K562 (cell line): ENCODE data around the gene CDC5L. TPM values are rescaled to one million over a fixed set of nuclear protein-coding genes. Genes with fewer than 3 reads are reported as not detected.
A peak's percentile ranks its signal among the peaks of the same experiment; 100 is the strongest.

ENCODE experiments used
- ATF6 ChIP-seq: sonication (generic); formaldehyde crosslinking; IDR thresholded peaks from 2 replicates; pipeline ENCODE4 v1.4.0; 2020; ENCODE audit warnings: mild to moderate bottlenecking, missing genetic modification reagents
- CHD2 ChIP-seq: IDR thresholded peaks from 2 replicates; pipeline ENCODE4 v1.6.1; 2011; ENCODE audit warnings: low read depth, low read length
- CREB3L1 ChIP-seq: fragments of 450-650 bp; IDR thresholded peaks from 2 replicates; pipeline ENCODE4 v1.6.1; 2014; ENCODE audit warnings: low read depth, mild to moderate bottlenecking, moderate library complexity, borderline replicate concordance
- CREM ChIP-seq: IDR thresholded peaks from 2 replicates; pipeline ENCODE4 v1.6.1; 2014; ENCODE audit warnings: antibody characterized with exemption, low read depth
- DIDO1 ChIP-seq: fragments of 450-650 bp; IDR thresholded peaks from 2 replicates; pipeline ENCODE4 v1.6.1; 2016; ENCODE audit warnings: low read depth, missing biosample characterization, missing genetic modification characterization
- ELF1 ChIP-seq: fragments of 200-800 bp; sonication (Bioruptor generic); IDR thresholded peaks from 2 replicates; pipeline ENCODE4 v1.6.1; 2016; ENCODE audit warnings: missing genetic modification characterization, missing compliant biosample characterization
- ESRRA ChIP-seq: fragments of 450-650 bp; IDR thresholded peaks from 2 replicates; pipeline ENCODE4 v1.6.1; 2014; ENCODE audit warnings: low read depth, mild to moderate bottlenecking, moderate library complexity, borderline replicate concordance
- FOXJ3 ChIP-seq: sonication (generic); formaldehyde crosslinking; IDR thresholded peaks from 2 replicates; pipeline ENCODE4 v1.4.0; 2020; ENCODE audit warnings: mild to moderate bottlenecking, missing genetic modification reagents
- HDAC8 ChIP-seq: fragments of 450-650 bp; IDR thresholded peaks from 2 replicates; pipeline ENCODE4 v1.6.1; 2016; ENCODE audit warnings: mild to moderate bottlenecking, missing genetic modification characterization, moderate library complexity, missing compliant biosample characterization
- MECOM ChIP-seq: fragments of 250-450 bp; sonication (Bioruptor Pico); IDR thresholded peaks from 2 replicates; pipeline ENCODE4 v1.8.0; 2022; ENCODE audit warnings: inconsistent platforms
- NR3C1 ChIP-seq: sonication (generic); formaldehyde crosslinking; IDR thresholded peaks from 2 replicates; pipeline ENCODE4 v1.8.1; 2022; ENCODE audit warnings: missing genetic modification reagents
- PML ChIP-seq: IDR thresholded peaks from 2 replicates; pipeline ENCODE4 v1.6.1; 2012; ENCODE audit warnings: low read length, inconsistent platforms
- POLR2B ChIP-seq: fragments of 450-650 bp; IDR thresholded peaks from 2 replicates; pipeline ENCODE4 v1.6.1; 2018; ENCODE audit warnings: low read depth; ENCODE audit not compliant: partially characterized antibody
- TAF15 ChIP-seq: fragments of 200-400 bp; formaldehyde crosslinking; IDR thresholded peaks from 2 replicates; pipeline ENCODE4 v1.6.1; 2017; ENCODE audit warnings: mild to moderate bottlenecking, low read depth, low read length, moderate library complexity
- YBX1 ChIP-seq: fragments of 450-650 bp; IDR thresholded peaks from 2 replicates; pipeline ENCODE4 v1.7.1; 2016; ENCODE audit warnings: mild to moderate bottlenecking
- ZBED1 ChIP-seq: IDR thresholded peaks from 2 replicates; pipeline ENCODE4 v1.6.1; 2014
- ZNF174 ChIP-seq: fragments of 250-450 bp; sonication (Bioruptor Pico); IDR thresholded peaks from 2 replicates; pipeline ENCODE4 v1.4.0; 2020; ENCODE audit warnings: mild to moderate bottlenecking
- ZNF431 ChIP-seq: sonication (generic); formaldehyde crosslinking; IDR thresholded peaks from 2 replicates; pipeline ENCODE4 v1.8.0; 2022; ENCODE audit warnings: mild to moderate bottlenecking, missing genetic modification reagents
- ZNF707 ChIP-seq: fragments of 250-450 bp; sonication (Bioruptor Pico); conservative IDR thresholded peaks from 2 replicates; pipeline ENCODE4 v1.8.0; 2022; ENCODE audit warnings: inconsistent platforms, mild to moderate bottlenecking, moderate library complexity
- polyA plus RNA-seq, 8 experiments: library from polyadenylated mRNA; depleted of rRNA in 4 of 8; stranded (reverse) in 5 of 8; unstranded in 3 of 8; fragments of >200 nt; fragmentation: Nextera tagmentation in 2 of 8; fragmentation: Illumina TruSeq in 1 of 8; extraction: Ambion mirVana in 2 of 8; extraction: Trizol in 1 of 8; gene quantifications; 2 replicates each; pipeline versions ENCODE4 v1.2.1 to v1.2.3, GENCODE V29; 2011 to 2014; ENCODE audit warnings: inconsistent platforms in 1 of 8, missing spikeins in 1 of 8
- total RNA-seq, 7 experiments: library from RNA; depleted of rRNA in 6 of 7; stranded (reverse); fragments of >200 nt in 6 of 7; fragmentation: Illumina TruSeq in 2 of 7; extraction: Trizol in 2 of 7; gene quantifications; 2 replicates each; pipeline versions ENCODE4 v1.2.1 to v1.2.3, GENCODE V29; 2011 to 2021; ENCODE audit warnings: low replicate concordance in 1 of 7
- TF ChIP-seq, protein P1 (sequence below): fragments of 450-650 bp; IDR thresholded peaks from 2 replicates; pipeline ENCODE4 v1.6.1; 2016

Gene CDC5L
- total and polyA plus RNA-seq, 9 of the 15 experiments (the other 6 are each of a cell fraction or from before 2014, with no cell fraction given): 22.3 to 44.2 (median 30.8) TPM

DNA sequence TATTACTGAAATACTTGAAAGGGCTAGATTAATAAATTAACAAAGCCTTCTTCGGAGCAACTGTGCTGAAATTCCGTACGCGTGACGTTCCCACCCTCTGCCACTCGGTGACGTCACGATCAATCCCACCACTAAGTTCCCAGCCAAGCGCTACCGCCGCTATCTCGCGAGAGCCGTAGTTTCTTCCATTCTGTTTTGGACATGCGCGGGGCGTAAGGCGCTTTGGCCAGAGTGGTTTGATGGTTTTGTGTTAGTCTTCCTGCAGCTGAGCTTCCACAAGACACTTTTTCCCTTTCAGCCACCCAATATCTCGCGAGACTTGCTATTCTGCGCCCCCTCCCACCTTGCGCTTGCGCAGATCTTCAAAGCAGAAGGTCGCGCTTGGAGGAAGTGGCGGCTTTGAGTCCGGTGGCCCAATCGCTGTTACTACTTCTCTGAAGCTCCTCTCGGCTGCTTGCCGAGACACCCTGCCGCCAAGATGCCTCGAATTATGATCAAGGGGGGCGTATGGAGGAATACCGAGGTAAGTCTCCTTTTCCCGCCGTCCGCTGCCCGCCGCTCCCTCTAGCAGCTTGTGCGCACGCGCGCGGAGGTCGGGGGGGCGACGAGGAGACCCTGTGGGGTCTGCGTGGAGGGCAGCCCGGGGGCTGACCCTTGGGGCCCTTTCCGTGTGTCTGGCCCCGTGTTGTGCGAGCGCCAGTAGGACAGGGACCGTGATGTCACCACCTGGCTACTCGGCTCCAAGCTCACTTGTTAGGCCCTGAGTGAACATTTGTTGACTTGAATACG lies at the start of gene CDC5L (continued):
- peak; percentile 98 for TF ChIP-seq POLR2B
- peak; percentile 53; the same call in 1 of the 2 replicates for TF ChIP-seq DIDO1
- TF ChIP-seq ZNF431: peak; percentile 43; the same call in 1 of the 2 replicates
- TF ChIP-seq ATF6 (CRISPR knock-in tag): peak; percentile 80; the same call in 1 of the 2 replicates
- 0 out of 2 replicates have a peak, but pooled peaks have one; percentile 57 for TF ChIP-seq ELF1 (tag)
- TF ChIP-seq NR3C1: no peak
- TF ChIP-seq YBX1: no peak
- no peak; the same call in 1 of the 2 replicates for TF ChIP-seq ZBED1
- TF ChIP-seq CREB3L1: peak; percentile 99
- TF ChIP-seq, protein P1, sequence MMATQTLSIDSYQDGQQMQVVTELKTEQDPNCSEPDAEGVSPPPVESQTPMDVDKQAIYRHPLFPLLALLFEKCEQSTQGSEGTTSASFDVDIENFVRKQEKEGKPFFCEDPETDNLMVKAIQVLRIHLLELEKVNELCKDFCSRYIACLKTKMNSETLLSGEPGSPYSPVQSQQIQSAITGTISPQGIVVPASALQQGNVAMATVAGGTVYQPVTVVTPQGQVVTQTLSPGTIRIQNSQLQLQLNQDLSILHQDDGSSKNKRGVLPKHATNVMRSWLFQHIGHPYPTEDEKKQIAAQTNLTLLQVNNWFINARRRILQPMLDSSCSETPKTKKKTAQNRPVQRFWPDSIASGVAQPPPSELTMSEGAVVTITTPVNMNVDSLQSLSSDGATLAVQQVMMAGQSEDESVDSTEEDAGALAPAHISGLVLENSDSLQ: peak; percentile 67
- TF ChIP-seq ESRRA: 0 out of 2 replicates have a peak, but pooled peaks have one; percentile 13
- TF ChIP-seq ZNF707 (CRISPR knock-in tag): no peak
- no peak for TF ChIP-seq FOXJ3 (CRISPR knock-in tag)
- no peak for TF ChIP-seq ZNF174 (CRISPR knock-in tag)
- peak; percentile 91 for TF ChIP-seq PML
- TF ChIP-seq TAF15: no peak
- TF ChIP-seq CREM: peak; percentile 98
- 0 out of 2 replicates have a peak, but pooled peaks have one; percentile 34 for TF ChIP-seq HDAC8 (tag)
- no peak for TF ChIP-seq MECOM (CRISPR knock-in tag)
- peak; percentile 99 for TF ChIP-seq CHD2
